Sigmoid colon (tissue), 7 donors: ENCODE measurements around the gene TMEM121. TPM values are rescaled to one million over a fixed set of nuclear protein-coding genes. Genes with fewer than 3 reads are reported as not detected.

Experiments used
- DNase-seq: peaks from one replicate; pipeline ENCODE4 v3.0.0-alpha.2; 2019
- H3K27ac ChIP-seq, 4 donors: fragments of 200-600 bp; sonication (generic); one replicate each; pipeline ENCODE4 v1.5.1; 2016 to 2019; ENCODE audit warnings: mild to moderate bottlenecking in 1 of 4
- H3K27me3 ChIP-seq, 3 donors: fragments of 200-600 bp; sonication (generic); one replicate each; pipeline ENCODE4 v1.5.1; 2019; ENCODE audit warnings: mild to moderate bottlenecking in 1 of 3
- H3K36me3 ChIP-seq, 4 donors: fragments of 200-600 bp; sonication (generic); one replicate each; pipeline ENCODE4 v1.5.1; 2016 to 2019
- H3K4me1 ChIP-seq, 4 donors: fragments of 200-600 bp; sonication (generic); one replicate each; pipeline ENCODE4 v1.5.1; 2017 to 2019
- H3K4me3 ChIP-seq, 4 donors: fragments of 200-600 bp; sonication (generic); one replicate each; pipeline ENCODE4 v1.5.1; 2017 to 2019; ENCODE audit warnings: mild to moderate bottlenecking in 2 of 4, moderate library complexity in 1 of 4
- H3K9me3 ChIP-seq, 4 donors: fragments of 200-600 bp in 3 of 4; sonication (generic) in 3 of 4; one replicate each; pipeline versions ENCODE4 v1.5.1 to v1.6.1; 2013 to 2019
- CTCF ChIP-seq, 4 experiments: fragments of 450-650 bp in 3 of 4; fragments of 200-600 bp in 1 of 4; IDR thresholded peaks; one replicate each; pipeline ENCODE4 v1.5.1; 2016 to 2019; ENCODE audit warnings: antibody characterized with exemption in 4 of 4, mild to moderate bottlenecking in 3 of 4, moderate library complexity in 2 of 4
- EP300 ChIP-seq, 4 donors: sonication (generic); formaldehyde crosslinking; IDR thresholded peaks; one replicate each; pipeline ENCODE4 v1.6.1; 2017; ENCODE audit warnings: antibody characterized with exemption in 4 of 4
- POLR2A ChIP-seq, 2 donors: fragments of 450-650 bp; IDR thresholded peaks; one replicate each; pipeline ENCODE4 v1.6.1; 2016; ENCODE audit warnings: antibody characterized with exemption in 2 of 2, mild to moderate bottlenecking in 2 of 2, moderate library complexity in 2 of 2
- POLR2AphosphoS5 ChIP-seq, 4 donors: sonication (generic); formaldehyde crosslinking; IDR thresholded peaks; one replicate each; pipeline ENCODE4 v1.6.1; 2017; ENCODE audit warnings: antibody characterized with exemption in 4 of 4
- WGBS, 2 donors: extraction: QIAGEN DNeasy Blood & Tissue Kit; methylation state at CpG; one replicate each; pipeline ENCODE4 v1.1.7; 2013; 5-methylcytosine and 5-hydroxymethylcytosine counted together
- intact Hi-C: fragments of 100-400 bp; cut with DNase I; formaldehyde crosslinking; loops from one replicate; pipeline ENCODE4 v1.15.1; 2023
- polyA plus RNA-seq, 3 donors: library from polyadenylated mRNA; stranded (reverse); fragments of 200-250 nt; gene quantifications; one replicate each; pipeline ENCODE4 v1.2.3, GENCODE V29; 2013
- total RNA-seq, 4 donors: library from RNA; depleted of rRNA; stranded (reverse); fragments of >200 nt; gene quantifications; one replicate each; pipeline ENCODE4 v1.1.0, GENCODE V29; 2016
- donor health status: healthy with polysubstance abuse.
- donor health status: Bipolar disorder and iron deficiency.
- donor health status: healthy.

Gene TMEM121
- total and polyA plus RNA-seq, 7 donors: 2.3 to 8.0 (median 5.0) TPM; not detected in 2

GRCh38 chr14:105532735-105533141 is 6.4 kb downstream of the TMEM121 start:
- Histone ChIP-seq H3K27me3 (peaks cover 0 to 36% (median 23%) of the 10 kb centered on the region in 3 donors), H3K9me3 (no peaks in the 10 kb centered on the region), H3K27ac (no peak overlapping the region), H3K4me1 (peaks cover 0 to 23% (median 16%) of the 10 kb centered on the region in 4 donors), H3K4me3 (no peak overlapping the region), H3K36me3 (no peaks in the 10 kb centered on the region)
- 52 to 53% methylated on average over 10 of the region's 10 CpGs for WGBS, 2 donors
- TF ChIP-seq CTCF (IDR thresholded peaks at IDR 0.05) (no peak), EP300 (IDR thresholded peaks at IDR 0.05) (no peak), POLR2A (IDR thresholded peaks at IDR 0.05) (no peak), POLR2AphosphoS5 (IDR thresholded peaks at IDR 0.05) (no peak)
- intact Hi-C loops: no loop called here
- peak; percentile 58 for DNase-seq

GRCh38 chr14:105533391-105533790 is 7.0 kb downstream of the TMEM121 start:
- Histone ChIP-seq H3K4me3 (no peak overlapping the region), H3K9me3 (no peaks in the 10 kb centered on the region), H3K27me3 (peaks cover 0 to 41% (median 26%) of the 10 kb centered on the region in 3 donors), H3K4me1 (peaks cover 0 to 24% (median 12%) of the 10 kb centered on the region in 4 donors), H3K27ac (no peak overlapping the region), H3K36me3 (no peaks in the 10 kb centered on the region)
- 74 to 81% methylated on average over 9 of the region's 9 CpGs for WGBS, 2 donors
- intact Hi-C loops: no loop called here
- peak; percentile 43 for DNase-seq
- no peak for TF ChIP-seq POLR2AphosphoS5 (IDR thresholded peaks at IDR 0.05)
- no peak for TF ChIP-seq EP300 (IDR thresholded peaks at IDR 0.05)
- no peak for TF ChIP-seq CTCF (IDR thresholded peaks at IDR 0.05)
- TF ChIP-seq POLR2A (IDR thresholded peaks at IDR 0.05): no peak

- no peak overlapping the region for H3K27ac ChIP-seq
- DNase-seq: peak; percentile 48
These were observed 7.6 kb downstream of the TMEM121 start for GRCh38 chr14:105533811-105534498.

GRCh38 chr14:105534586-105534985 is 8.2 kb downstream of the TMEM121 start:
- H3K27me3 ChIP-seq: peaks cover 0 to 39% (median 21%) of the 10 kb centered on the region in 3 donors
- TF ChIP-seq POLR2AphosphoS5 (IDR thresholded peaks at IDR 0.05) (no peak), CTCF (IDR thresholded peaks at IDR 0.05) (no peak), EP300 (IDR thresholded peaks at IDR 0.05) (no peak), POLR2A (IDR thresholded peaks at IDR 0.05) (no peak)
- H3K36me3 ChIP-seq: no peaks in the 10 kb centered on the region
- no peak overlapping the region for H3K4me3 ChIP-seq
- peak; percentile 54 for DNase-seq
- no peaks in the 10 kb centered on the region for H3K9me3 ChIP-seq
- intact Hi-C loops: no loop called here
- 49 to 74% methylated on average over 13 of the region's 13 CpGs for WGBS, 2 donors
- H3K27ac ChIP-seq: no peak overlapping the region
- H3K4me1 ChIP-seq: peaks cover 0 to 12% (median under 1%) of the 10 kb centered on the region in 4 donors

More at GRCh38 chr14:105533811-105534498, 7.6 kb downstream of the TMEM121 start:
- Histone ChIP-seq H3K9me3 (no peaks in the 10 kb centered on the region), H3K27me3 (peaks cover 0 to 45% (median 25%) of the 10 kb centered on the region in 3 donors), H3K4me3 (no peak overlapping the region), H3K36me3 (no peaks in the 10 kb centered on the region), H3K4me1 (peaks cover 0 to 18% (median 6%) of the 10 kb centered on the region in 4 donors)
- no peak for TF ChIP-seq CTCF (IDR thresholded peaks at IDR 0.05)
- no peak for TF ChIP-seq POLR2AphosphoS5 (IDR thresholded peaks at IDR 0.05)
- TF ChIP-seq POLR2A (IDR thresholded peaks at IDR 0.05): no peak
- TF ChIP-seq EP300 (IDR thresholded peaks at IDR 0.05): no peak
- intact Hi-C loops: no loop called here
- 55 to 78% methylated on average over 21 of the region's 21 CpGs for WGBS, 2 donors
